Ovary (tissue), 3 donors: Measurements from ENCODE around the gene MEOX2.

ENCODE experiments used
- CTCF ChIP-seq, 3 donors: fragments of 450-650 bp in 2 of 3; fragments of 200-600 bp in 1 of 3; IDR thresholded peaks; one replicate each; pipeline versions ENCODE4 v1.5.1 to v1.8.0; 2016 to 2022; ENCODE audit warnings: antibody characterized with exemption in 3 of 3, mild to moderate bottlenecking in 1 of 3
- POLR2A ChIP-seq: fragments of 450-650 bp; IDR thresholded peaks from one replicate; pipeline ENCODE4 v1.6.1; 2017; ENCODE audit warnings: antibody characterized with exemption, mild to moderate bottlenecking, moderate library complexity
- donor health status: DM: no; HTN: no; CAD: no.

GRCh38 chr7:15594461-15594860 is 92.0 kb downstream of the MEOX2 start:
- no peak for TF ChIP-seq CTCF (IDR thresholded peaks at IDR 0.05)
- TF ChIP-seq POLR2A: no peak
